HG02763 (cell line): ENCODE results near the gene DIP2C.

Experiments
- ATAC-seq: cut with Tn5 transposase; IDR thresholded peaks from one replicate; pipeline ENCODE4 v1.9.1; 2021; ENCODE audit warnings: mild to moderate bottlenecking, moderate library complexity; ENCODE audit not compliant: unreplicated experiment

The DIP2C gene

DNA sequence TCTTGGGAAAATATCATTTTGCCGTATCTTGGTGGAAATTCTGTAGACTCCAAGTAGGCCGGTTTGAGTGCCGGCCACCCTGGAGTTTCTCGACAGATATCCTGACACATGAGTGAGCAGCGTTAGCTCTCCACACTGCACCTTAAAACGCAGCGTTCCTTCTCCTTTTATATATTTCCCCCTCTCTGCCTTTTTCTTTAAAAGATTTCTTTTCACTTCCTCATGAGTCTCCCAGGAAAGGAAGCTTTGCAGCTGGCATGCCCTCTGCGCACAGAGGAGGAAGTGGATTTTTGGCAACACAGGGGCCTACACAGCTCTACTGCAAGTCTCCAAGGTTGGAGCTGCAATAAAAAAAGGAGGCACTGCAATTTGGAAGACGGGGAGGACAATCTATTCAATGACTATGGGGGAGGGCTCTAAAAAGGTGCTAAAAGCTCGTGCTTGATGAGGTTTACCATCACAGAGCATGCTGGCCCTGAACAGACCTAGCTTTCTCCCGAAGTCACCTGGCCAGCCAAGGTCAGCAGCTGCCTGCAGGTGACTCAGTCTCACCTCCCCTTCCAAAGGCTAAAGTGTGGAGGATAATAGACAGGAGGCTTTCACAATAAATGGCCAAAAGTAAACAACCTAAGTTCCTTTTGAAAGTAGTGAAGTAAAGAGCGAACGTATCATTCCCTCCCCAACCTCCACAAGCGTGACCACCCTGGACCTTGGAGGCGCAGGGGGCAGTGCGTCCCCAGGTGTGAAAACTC lies 301.4 kb downstream of the DIP2C start:
- no peak for ATAC-seq

DNA sequence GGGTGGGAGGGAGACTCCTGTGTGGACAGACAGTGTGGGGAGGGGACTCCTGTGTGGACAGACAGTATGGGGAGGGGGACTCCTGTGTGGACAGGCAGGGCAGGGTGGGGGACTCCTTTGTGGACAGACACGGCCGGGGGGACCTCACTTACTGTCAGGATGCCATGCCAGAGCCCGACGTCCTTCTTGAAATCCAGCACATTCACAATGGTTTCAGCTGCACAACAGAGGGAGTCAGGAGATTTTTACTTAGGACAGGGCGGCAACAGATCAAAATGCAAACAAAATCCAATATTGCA lies 301.9 kb downstream of the DIP2C start:
- ATAC-seq, result no peak

DNA sequence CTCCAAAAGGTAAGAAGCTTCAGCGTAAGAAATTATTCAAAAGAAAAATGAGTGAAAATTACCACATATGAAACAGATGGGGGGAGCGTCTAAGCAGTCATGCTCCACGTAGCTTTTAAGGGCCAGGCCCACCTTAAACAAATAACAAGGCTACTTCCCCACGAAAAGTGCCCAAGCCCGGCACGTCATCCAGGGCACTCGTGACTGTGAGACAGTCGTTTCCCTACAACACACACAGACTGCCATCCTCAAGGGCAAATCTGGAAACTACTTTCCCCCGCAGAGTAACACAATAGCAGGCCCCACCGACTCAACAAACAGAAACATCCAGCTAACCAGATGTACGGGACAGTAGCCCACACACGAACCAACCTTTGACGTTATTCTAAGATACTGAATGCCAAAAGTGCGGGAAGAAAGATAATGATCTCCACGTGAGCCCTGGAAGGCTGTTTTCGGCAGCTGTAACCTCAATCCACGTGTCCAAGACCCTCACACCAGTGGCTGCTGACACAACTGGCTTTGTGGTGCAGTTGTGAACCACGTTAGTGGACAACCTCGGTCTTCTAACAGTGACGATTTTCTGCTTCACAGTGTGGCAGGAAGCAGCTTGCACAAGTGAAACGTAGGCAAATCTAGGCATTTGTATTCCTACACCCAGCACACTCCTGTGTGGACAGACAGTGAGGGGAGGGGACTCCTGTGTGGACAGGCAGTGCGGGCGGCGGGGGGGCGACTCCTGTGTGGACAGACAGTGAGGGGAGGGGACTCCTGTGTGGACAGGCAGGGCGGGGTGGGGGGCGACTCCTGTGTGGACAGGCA lies 302.5 kb downstream of the DIP2C start:
- ATAC-seq, result no peak

DNA sequence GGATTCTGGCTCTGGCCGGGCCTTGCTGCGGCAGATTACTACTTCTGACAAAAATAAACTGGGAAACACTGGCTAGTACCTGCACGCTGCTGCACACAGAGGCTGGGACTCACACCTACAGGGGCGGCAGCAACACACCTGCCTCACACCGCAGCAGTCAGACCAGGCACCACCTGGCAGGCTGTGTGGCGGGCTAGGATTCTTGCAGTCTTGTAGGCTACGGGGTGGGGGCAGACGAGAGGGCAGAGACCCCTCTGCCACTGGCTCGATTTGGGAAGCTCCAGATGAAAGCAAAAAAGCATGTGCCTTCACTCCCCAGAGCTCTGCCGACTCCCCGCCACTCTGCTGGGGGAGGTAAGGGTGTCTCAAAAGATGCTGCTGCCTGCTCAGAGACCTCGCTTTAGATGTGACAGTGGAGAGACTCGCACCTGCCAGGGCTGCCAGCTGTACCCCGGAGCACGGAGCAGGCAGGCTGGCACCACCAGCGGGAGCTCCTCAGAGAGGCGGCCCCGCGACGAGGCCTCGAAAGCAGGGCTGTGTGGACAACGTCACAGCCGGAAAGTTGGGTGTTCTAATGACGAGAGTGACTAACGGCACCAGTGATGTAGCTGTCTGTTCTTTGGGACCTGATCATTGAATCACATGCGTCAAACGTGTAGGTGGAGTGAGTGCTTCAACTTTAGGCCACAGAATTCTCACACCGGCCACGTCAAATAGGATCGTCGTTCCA lies 303.7 kb downstream of the DIP2C start:
- ATAC-seq, result no peak

DNA sequence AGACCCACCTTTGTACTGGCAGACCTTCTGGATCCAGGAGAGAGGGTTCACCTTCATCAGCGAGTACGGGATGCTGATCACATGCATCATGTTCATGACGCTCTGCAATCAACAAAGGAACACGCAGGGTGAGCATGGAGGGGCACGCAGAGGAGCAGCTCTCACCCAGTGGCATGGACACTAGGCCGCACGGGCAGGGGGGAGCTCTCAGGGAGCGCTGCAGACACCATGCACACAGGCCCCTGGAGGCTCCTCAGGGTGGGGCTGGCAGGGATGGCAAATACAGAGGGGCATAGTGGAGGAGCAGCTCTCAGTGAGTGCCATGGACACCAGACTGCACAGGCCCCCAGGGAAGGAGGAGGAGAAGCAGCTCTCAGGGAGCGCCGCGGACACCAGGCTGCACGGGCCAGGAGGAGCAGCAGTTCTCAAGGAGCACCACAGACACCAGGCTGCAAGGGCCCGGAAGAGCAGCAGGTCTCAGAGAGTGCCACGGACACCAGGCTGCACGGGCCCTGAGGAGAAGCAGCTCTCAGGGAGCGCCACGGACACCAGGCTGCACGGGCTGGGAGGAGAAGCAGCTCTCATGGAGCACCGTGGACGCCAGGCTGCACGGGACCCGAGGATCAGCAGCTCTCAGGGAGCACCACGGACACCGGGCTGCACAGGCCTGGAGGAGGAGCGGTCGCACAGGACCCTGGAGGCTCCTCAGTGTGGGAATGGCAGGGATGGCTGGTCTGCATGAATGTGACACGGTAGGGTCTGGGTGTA lies 304.7 kb downstream of the DIP2C start:
- no peak for ATAC-seq

DNA sequence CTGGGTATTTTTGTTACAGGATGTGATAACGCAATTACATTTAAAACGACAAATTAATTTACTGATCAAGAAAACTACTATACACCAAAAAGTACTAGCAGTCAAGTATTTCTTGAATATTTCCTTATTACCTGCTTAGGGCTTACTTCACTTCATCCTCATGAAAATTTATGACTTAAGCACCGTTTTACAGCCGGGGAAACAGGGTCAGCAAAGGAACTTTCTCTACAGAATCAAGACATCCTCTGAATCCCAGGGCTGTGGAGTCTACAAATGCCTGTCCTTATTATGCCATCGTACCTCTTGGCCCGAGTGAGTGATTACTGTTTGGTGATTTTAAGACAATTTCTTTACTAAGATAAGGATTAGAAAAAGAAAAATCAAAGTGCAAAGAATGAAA lies 305.9 kb downstream of the DIP2C start:
- no peak for ATAC-seq

DNA sequence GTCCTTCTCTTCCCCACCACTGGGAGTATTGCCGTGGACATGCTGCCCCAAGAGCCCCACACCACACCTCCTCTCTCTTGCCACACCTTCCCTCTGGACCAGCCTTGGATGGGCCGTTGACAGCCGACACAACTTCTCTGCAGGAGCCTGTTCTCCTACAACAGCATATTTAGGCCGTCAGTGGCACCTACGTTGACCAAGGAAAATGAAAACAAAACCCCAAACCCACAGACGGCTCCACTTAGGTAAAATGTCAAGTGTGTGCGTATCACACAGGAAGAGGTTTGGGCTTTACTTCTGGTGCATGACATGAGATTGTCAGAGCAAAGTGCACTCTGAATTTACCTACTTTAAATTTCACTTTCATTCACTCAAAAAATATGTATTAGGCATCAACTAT lies 307.7 kb downstream of the DIP2C start:
- ATAC-seq, result no peak

DNA sequence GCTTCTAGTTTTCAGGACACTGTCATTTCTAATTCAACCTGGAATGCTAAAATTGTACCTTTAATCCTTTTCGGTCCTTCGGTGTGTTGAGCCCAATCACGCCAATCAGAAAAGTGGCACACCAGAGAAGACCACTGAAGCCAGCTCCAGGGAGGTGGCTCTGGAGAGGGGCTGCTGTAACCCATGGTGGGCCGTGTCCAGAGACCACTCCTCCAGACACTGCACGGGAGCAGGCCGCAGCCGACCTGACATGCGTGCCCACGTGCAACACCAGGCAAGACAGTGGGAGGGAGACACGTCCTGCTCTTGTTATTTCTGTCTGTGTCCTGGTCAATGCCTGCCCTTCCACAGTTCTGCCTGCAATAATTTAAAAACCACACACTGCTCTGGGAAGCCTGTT lies 308.1 kb downstream of the DIP2C start:
- ATAC-seq, result no peak

DNA sequence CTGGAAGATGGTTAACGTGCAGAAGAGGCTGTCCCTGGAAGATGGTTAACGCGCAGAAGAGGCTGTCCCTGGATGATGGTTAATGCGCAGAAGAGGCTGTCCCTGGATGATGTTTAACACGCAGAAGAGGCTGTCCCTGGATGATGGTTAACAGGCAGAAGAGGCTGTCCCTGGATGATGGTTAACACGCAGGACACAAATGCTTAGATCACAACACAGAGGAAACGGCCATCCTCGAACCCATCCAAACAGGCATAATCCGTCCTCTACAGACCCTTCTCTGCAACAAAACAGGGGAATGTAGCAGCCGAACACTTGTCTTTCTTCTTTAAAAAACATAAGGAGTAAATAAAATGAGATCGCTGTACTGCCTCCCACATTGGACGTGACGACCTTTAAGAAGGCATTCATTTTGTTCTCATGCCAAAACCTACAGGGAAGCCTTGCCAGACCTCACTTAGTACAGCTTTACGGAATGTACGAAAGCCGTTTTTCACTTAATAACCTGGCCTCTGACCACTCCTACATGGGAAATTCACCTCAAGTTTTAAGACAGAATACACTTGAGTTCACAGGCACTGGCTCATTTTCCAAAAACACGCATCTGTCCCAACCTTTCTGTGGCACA lies 309.0 kb downstream of the DIP2C start:
- no peak for ATAC-seq

DNA sequence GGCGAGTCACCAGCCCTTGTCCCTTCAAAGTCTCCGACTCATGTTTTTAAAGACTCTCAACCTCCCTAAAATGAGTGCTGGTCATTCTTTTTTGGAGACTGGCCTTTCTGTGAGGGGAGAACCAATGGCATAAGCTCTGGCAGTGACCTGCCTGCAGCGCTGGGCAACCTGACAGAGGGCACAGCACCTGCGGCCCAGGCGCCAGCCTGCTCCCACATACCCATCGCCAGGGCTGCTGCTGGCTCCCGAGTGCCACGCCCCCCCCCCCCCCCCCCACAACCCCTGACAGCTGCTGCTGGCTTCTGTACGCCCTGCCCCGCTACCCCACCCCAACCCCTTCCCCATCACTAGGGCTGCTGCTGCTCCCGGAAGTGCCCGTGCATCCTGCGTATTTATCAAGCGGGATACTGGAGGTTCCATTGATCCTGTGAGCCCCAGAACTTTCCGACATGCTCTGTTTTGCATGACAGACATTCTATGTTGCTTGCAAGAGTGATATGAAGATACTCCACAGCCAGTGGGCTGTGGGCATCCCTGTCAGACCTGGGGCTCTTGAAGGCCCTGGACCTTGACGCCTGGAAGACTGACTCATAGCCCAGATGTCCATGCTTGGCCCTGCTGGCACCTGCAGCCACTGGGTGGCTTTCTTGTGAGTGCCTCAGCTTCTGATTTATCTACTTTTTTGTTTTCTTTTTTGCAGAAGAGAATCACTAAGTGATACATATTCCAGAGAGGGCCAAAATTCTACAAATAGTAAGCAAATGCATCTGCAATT lies 310.4 kb downstream of the DIP2C start:
- ATAC-seq, result no peak

DNA sequence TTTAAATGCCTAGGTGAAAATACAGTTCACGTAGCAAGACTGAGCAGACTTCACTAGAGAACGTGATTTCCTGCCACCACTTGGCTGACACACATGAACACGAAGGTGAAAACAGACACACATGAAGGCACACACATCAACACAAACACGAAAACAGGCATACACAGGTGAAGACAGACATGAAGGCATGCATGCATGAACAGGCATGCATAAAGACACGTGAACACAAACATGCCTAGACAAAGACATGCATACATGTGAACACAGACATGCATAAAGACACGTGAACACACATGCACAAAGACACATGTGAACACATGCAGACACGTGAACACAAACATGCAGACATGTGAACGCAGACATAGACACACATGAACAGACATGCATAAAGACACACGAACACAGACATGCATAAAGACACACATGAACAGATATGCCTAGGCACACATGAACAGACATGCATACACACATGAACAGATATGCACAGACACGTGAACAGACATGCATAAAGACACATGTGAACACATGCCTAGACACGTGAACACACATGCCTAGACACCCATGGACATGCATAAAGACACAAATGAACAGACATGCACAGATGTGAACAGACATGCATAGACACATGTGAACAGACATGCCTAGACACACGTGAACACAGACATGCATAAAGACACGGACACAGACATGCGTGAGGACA lies 311.1 kb downstream of the DIP2C start:
- no peak for ATAC-seq

DNA sequence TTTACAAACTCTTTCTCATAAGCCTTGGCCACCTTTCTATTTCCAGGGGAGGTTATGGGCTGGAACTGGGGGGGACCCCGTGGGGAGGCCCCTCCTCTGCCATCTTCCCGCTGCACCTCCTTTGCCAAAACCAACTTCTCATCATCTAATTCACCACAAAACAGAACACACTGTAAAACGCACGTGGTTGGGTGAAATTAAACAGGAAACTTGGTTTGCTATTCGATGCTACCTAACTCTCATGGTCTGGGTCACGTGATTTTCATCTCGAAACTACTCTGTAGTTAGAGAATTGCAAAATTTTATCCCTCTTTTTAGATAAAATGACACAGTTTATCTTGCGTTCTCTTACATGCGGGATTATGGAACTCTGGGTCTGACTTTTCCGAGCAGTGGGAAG lies 312.2 kb downstream of the DIP2C start:
- no peak for ATAC-seq

DNA sequence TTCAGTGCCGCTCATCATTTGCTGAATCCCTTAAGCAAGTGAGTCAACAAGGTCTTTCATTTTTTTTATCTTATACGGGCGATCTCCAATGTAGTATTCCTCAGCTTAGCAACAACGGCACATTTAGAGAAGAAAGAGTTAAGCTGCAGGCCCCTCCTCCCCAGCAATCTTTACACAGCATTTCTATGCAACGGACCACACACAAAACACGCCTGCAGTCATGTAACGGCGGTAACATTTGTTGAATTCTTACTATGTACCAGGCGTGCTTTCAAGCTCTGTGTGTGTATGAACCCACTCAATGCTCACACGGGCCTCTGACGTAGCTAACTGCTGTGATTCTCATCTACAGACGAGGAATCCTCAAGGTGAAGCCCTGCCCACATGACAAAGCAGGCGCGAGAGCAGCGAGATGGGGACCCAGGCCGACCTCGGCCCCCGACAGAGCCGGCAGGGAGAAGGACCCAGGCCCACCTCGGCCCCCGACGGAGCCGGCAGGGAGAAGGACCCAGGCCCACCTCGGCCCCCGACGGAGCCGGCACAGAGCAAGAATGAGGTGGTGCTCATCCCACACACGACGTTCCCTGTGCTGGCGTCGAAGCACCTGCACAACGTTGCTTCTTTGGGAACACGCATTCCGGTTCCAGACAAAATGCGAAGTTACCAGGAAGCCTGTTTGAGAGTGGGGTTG lies 313.5 kb downstream of the DIP2C start:
- ATAC-seq, result no peak

DNA sequence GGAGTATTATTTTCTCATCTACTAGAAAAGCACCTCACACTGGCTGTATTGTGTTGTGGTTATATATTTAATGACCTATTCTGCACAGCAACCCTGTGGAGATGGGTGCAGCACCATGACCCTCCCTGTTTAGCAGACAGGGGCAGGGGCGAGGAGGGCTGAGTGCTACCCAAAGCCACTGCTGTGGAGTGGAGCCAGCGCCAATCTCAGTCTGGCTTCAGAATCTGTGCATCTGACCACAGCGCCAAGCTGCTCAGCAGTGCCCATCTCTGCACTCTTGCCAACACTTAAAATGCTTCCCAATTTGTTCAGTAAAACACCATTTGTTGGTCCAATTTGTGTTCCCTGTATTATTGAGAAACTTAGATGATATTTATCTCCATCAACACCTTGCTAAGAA lies 315.1 kb downstream of the DIP2C start:
- no peak for ATAC-seq

DNA sequence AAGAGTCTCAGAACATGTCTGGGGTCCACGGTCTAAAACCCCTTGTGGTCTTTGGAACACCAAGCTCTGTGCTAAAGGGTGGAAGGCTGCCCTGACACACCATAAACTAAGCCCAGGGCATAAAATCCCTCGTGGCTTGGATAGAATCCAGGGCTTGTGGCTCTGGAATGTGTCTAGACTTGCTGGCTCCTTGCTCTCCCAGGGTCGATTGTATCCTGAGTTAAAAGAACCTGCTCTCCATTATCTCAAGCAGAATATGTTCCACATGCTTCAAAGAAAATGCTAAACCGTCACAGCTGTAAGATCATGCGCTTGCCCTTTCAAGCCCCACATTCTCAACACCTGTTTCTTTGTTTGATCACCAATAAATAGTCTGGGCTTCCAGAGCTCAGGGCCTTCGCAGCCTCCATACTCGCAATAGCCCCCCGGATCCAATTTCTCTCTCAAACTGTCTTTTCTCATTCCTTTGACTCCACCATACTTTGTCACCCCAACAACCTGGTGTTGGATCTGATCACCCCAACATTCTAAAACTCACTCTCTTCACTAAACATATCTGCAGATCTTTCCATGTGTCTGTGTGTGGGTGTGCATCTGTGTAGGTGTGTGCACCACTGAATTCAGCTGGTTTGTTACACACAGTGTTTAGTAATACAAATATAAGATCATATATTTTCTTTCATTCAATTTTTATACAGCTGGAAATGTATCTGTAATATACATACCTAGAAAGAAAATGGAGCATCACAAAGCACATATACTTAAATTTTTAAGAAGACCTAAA lies 315.8 kb downstream of the DIP2C start:
- no peak for ATAC-seq

DNA sequence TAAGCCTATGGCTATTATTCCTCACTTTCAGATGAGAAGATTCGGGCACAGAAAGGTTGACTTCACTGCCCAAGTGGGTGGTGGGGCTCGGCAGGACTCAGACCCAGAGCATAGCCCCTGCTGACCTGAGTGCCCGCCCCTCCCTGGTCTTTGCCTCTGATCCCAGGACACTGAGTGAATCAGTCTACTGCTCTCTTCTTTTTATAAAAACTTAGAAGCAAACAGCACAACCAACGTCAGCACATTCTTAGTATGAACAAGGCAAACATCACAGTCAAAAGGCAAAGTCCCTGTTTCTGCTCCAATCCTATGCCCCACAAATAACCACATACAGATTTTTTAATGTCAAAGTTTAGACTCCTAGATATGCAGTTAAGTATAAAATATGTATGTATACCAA lies 316.5 kb downstream of the DIP2C start:
- no peak for ATAC-seq

DNA sequence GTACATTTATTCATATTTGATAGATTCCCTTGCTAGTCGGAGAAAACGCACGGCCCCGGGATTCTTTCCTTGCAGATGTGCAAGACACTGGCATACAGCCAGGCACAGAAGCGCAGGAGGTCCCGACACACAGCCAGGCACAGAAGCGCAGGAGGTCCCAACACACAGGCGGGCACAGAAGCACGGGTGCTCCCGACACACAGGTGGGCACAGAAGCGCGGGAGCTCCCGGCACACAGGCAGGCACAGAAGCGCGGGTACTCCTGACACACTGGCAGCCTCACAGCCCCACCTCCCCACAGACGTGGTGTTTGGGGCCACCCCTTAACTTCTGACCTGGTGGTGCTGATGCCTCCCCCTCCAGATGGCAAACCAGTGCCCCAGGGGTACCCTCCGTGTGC lies 316.9 kb downstream of the DIP2C start:
- ATAC-seq, result no peak

DNA sequence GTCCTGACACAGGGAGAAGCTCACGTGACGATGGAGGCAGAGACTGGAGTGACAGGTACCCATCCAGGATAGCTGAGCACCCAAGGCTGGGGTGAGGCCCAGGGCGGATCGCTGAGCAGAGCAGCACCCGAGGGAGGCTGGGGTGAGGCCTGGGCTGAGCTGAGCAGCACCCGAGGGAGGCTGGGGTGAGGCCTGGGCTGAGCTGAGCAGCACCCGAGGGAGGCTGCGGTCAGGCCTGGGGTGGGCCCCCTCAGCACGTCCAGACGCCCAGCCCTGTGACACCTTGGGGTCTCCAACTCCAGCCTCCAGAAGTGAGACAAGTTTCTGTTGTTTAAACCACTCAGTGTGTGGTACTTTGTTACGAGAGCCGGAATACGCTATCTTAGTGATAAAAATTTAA lies 318.0 kb downstream of the DIP2C start:
- no peak for ATAC-seq
